Measurements from ENCODE around the gene OR2S2.
"Not testable (repeated sequence)": the region's sequence is repeated elsewhere in the genome, so short reads cannot be mapped to it uniquely, and the experiment has no call there.

The OR2S2 gene

GRCh38 chr9:35958104-35958837, at the start of gene OR2S2:
OR2S2 (minus strand) TSS chr9:35958154; CDS start chr9:35958098, 56 bp downstream.
- no peak for DNase-seq (ENCODE audit: low read depth)

DNA sequence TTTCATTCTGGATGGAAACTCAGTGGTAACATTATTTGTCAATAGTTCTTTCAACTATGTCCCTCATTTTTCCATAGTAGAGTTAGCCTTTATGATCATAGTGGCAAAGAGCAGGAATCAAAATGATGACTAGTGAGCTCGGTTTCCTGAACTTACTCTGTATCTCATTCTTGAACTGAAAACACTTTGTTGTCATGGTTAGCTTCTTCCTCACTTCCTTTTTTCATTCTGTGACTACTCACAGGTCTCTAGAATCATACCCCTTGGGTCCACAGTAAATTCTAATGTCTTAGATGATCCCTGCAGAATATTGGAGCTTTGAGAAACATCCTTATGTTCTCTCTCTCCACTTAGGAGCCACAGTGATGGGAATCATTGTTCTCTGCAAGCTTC, 49.4 kb upstream of the OR2S2 start:
- no peak for DNase-seq (ENCODE audit: low read depth)

DNA sequence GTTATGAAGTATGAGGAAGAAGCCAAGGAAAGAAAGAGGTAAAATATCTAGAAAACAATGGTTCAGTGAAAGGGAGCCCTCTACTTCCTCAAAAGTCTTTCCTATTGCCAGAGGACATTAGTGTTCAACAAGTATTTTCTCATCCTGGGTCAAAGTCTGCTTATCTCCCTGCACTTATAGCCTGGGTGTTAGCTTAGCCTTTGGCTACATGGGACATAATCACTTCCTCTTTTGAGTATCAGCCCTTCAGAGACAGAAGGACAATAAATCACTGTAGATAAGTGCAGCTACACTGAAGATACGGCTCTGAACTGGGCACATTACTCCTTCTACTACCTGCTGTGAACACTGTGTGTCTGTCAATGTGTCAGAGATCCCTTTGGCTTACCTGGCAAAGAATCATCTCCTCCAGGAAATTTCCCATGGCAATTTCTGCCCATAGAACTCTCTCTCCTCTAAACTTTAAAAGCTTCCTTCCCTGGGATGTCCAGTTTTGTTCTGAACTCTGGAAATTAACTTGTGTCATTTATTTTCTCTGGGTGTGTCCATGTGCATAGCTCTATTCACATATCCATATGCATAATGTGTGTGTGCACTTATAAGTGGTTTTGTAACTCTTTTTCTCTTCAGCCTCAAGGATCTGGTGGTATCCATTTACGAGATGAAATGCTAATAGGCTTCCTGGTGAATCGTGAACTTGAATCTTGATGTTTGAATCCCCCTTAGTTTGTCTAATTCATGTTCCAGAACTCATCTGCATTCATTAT, 48.8 kb upstream of the OR2S2 start:
- DNase-seq (ENCODE audit: low read depth) = no peak

GRCh38 chr9:36005891-36006290, 47.9 kb upstream of the OR2S2 start:
- DNase-seq (ENCODE audit: low read depth) = no peak

DNA sequence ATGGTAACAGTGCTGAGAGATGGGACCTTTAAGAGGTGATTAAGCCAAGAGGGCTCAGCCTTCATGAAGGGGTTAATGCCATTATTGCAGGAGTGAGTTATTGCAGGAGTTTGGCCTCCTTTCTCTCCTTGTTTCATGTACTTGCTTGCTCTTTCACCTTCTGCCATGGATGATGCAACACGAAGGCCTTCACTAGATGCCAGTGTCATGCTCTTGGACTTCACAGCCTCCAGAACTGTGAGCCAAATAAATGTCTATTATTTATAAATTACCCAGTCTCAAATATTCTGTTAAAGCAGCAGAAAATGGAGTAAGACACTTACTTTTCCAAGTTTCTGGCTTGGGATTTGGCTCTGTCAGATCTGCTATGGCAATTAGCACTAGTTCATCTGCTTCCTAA, 40.4 kb upstream of the OR2S2 start:
- DNase-seq (ENCODE audit: low read depth) = no peak

DNA sequence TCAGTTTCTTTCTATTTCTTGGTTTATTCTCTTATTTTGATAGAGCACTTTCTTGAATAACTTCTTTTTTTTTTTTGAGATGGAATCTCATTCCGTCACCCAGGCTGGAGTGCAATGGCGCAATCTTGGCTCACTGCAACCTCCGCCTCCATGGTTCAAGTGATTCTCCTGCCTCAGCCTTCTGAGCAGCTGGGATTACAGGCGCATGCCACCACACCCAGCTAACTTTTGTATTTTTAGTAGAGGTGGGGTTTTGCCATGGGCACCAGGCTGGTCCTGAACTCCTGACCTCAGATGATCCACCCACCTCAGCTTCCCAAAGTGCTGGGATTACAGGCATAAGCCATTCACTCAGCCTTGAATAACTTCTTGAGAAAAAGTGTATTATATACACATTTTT, 39.1 kb upstream of the OR2S2 start:
- DNase-seq (ENCODE audit: low read depth) = not testable (repeated sequence)

- DNase-seq (ENCODE audit: low read depth) = no peak
Measured at GRCh38 chr9:35996358-35996970, 38.5 kb upstream of the OR2S2 start.

- DNase-seq (ENCODE audit: low read depth) = no peak
Measured at GRCh38 chr9:35994959-35995358, 37.0 kb upstream of the OR2S2 start.

DNA sequence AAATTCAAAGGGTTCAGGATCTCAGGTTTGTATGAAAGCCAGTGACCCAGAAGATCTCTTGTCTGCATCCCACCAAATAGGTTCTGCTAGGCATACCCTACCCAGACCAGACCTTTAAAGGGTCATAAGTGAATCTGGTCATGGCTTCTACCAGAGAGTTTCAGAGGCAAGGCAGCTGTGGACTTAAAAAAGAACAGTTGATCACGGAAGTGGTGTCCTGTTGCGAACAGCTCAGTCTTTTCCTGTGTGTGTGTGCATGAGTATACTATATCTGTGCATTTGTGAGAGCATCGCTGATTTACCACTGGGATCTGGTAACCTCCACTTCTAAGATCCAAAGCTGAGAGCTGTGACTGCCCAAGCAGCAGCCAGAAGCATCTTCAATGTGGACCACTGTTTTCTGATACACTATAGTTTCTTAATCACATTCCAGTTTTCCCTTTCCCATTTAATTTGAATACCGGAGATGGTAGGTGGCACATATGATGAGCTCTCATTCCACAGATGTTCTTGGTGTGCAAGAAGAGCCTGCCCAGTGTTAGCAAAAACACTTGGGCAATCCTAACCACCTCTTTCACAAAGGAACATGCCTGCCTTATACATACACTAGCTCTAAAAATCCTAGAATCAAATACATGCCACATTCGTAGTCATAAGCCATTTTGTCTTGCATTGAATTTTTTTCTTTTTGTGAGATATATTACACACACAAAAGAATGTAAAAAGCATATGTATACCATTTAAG, 36.2 kb upstream of the OR2S2 start:
- DNase-seq (ENCODE audit: low read depth) = no peak

- DNase-seq (ENCODE audit: low read depth) = not testable (repeated sequence)
Measured at GRCh38 chr9:35993136-35993535, 35.2 kb upstream of the OR2S2 start.

- no peak for DNase-seq (ENCODE audit: low read depth)
Measured at GRCh38 chr9:35990155-35990554, 32.2 kb upstream of the OR2S2 start.

GRCh38 chr9:35984021-35984420, 26.1 kb upstream of the OR2S2 start:
- DNase-seq (ENCODE audit: low read depth) = no peak

DNA sequence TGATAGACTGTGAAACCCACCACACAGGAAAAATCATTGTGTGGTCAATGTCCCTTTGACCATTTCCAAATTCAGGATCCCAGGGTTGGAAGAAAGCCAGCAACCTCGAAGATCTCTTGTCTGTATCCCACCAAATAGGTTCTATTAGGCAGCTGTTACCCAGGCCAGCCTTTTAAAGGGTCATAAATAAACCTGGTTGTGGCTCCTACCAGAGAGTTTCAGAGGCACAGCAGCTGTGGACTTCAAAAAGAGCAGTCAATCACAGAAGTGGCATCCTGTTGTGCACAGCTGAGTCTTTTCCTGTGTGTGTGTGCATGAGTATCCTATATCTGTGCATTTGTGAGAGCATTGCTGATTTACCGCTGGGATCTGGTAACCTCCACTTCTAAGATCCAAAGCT, 23.7 kb upstream of the OR2S2 start:
- no peak for DNase-seq (ENCODE audit: low read depth)

DNA sequence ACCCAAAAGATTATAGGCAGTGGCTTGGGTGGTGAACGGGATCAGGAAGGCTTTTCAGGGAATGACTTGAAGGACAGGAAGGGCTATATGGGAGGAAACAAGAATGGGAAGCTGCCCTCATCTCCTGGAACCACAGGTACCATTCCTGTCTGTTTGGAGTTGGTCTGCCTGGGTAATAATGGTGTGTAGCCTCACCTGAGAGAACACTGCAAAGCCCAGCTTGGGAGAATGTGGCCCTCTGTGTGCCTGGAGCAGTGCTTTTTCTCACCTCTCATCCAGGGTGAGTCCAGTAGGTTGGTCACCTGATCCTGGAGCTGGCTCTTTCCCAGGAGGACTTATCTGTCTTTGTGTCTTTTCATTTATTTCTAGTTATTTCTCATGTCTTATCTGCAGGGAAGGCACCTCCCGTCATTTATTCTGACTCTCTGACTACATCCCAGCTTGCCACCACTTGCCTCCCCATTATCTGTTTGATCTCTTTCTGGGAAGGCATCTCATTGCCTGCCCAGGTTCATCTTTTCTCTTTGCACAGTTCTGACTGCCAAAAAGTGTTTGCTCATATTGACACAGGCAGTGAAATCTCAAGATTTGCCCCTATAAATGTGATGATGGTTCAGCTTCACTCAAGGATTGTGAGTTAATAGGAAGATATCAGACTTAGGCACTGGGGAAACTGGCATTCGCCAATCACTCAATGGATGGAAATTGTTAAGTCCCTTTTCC, 22.5 kb upstream of the OR2S2 start:
- no peak for DNase-seq (ENCODE audit: low read depth)

DNA sequence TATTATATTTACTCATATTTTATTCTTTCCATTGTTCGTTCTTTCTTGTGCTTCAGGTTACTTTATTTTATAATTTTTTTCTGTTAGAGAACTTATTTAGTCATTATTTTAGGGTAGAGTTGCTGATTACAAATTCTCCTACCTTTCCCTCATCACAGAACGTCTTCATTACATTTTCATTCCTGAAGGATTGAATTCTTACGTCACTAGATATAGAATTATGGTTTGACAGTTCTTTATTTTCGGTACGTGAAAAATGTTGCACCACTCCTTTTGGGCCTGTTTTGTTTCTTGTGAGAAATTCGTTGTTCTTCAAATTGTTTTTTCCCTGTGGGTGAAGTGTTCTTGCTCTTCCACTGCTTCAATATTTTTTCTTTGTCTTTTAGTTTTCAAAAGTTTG, 20.8 kb upstream of the OR2S2 start:
- DNase-seq (ENCODE audit: low read depth) = no peak

- no peak for DNase-seq (ENCODE audit: low read depth)
Measured at GRCh38 chr9:35976726-35977125, 18.8 kb upstream of the OR2S2 start.

DNA sequence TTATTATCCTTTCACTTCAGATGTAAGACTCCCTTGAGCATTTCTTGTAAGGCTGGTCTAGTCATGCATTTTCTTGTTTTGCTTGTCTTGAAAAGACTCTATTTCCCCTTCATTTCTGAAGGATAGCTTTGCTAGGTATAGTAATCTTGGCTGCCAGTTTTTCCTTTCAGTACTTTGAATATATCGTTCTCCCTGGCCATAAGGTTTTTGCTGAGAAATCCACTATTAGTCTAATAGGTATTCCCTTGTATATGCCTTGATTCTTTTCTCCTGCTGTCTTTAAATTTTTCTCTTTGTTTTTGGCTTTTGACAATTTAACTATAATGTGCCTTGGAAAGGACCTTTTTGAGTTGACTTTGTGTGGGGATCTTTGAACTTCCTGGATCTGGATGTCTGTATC, 16.8 kb upstream of the OR2S2 start:
- DNase-seq (ENCODE audit: low read depth) = no peak

GRCh38 chr9:35972093-35972492, 14.1 kb upstream of the OR2S2 start:
- no peak for DNase-seq (ENCODE audit: low read depth)

GRCh38 chr9:35967042-35967441, 9.1 kb upstream of the OR2S2 start:
- no peak for DNase-seq (ENCODE audit: low read depth)

- no peak for DNase-seq (ENCODE audit: low read depth)
Measured at GRCh38 chr9:35966433-35966832, 8.5 kb upstream of the OR2S2 start.

DNA sequence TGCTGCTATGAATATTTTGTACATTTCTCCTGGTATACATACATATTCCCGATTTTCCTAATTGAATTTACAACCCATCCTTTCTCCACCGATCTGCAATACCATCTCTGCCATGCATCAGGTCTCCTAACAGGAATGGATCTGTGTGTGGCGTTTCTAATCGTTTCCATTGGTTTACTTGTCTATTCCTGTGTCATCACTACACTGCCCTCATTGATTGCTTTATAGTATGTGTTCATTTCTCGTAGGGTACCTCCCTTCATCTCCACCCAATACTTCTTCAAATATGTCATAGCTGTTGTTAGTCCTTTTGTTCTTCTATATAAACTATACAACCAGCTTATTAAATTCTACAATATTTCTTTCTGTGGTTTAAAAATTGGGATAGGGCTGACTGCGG, 7.1 kb upstream of the OR2S2 start:
- no peak for DNase-seq (ENCODE audit: low read depth)
